Stimulated activated CD4-positive, alpha-beta T cell treated with anti-CD3 and anti-CD28 coated beads, Interleukin-4, amount 100 ng/mL, for 48 hours (primary cell): Measurements from ENCODE around the gene TMEM117.
"Not testable (repeated sequence)": the region's sequence is repeated elsewhere in the genome, so short reads cannot be mapped to it uniquely, and the experiment has no call there.

ENCODE experiments used
- DNase-seq, 2 donors: peaks; one replicate each; pipeline ENCODE4 v3.0.0-alpha.2; 2020; ENCODE audit warnings: low read depth in 2 of 2

The TMEM117 gene

GRCh38 chr12:44296624-44297197, 460.8 kb downstream of the TMEM117 start:
- no peak for DNase-seq

DNA sequence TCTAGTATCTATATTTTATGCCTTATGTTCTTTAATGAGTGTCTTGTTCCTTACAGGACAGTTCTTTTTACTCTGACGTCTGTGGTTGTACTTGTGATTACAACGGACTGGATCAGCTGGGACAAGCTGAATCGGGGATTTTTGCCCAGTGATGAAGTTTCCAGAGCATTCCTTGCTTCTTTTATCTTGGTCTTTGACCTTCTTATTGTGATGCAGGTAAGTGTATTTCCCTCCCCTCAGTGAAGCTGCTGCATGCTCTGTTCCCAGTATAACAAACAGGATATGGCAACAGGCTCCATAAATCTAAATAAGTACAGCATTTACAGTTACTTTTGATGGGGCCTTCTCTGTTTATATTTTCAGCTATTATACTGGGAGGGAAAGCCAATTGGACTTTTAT, 463.6 kb downstream of the TMEM117 start:
- DNase-seq: no peak

- DNase-seq: no peak
These were observed 471.8 kb downstream of the TMEM117 start for GRCh38 chr12:44307506-44308168.

GRCh38 chr12:44313188-44313587, 477.3 kb downstream of the TMEM117 start:
- no peak for DNase-seq

GRCh38 chr12:44314007-44314500, 478.2 kb downstream of the TMEM117 start:
- no peak for DNase-seq

DNA sequence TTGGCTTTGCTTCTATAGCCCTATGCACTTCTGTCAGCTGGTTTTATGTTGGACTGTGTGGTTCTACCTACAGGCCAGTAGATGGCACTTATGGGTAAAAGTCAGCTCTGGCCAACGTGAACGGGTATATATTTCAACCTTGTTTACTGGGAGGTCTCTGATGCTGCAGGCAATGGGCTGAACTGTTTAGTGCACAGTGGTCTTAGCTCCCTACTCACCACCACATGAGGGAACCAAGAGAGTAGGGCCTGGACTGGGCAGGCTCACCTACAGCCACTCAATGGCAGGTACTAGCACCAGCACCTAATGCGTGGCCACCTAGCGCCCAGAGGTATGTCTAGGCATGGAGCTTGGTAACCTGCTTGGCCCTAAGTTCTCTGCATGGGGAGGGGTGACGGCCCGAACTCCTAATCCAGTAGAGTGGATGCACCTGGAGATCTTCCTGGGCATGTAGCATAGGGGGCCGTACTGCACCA, 481.8 kb downstream of the TMEM117 start:
- no peak for DNase-seq

DNA sequence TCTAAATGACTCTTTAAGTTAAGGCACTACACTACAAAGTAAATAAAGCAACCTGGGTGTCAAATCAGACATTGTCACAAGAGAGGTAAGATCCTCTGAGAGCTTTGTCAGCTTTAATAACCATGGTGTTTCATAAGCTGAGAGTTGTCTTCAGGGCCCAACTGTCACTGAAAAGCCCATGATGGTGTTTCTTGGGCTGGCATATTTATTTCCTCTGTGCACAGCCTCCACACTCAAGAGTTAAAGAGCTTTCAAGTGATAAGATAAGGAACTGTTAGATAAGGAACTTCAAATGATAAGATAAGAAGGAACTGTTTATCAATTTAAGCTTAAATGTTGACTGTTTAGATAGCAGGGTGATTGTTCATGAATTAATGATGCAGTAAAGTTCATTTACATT, 495.4 kb downstream of the TMEM117 start:
- DNase-seq: no peak

DNA sequence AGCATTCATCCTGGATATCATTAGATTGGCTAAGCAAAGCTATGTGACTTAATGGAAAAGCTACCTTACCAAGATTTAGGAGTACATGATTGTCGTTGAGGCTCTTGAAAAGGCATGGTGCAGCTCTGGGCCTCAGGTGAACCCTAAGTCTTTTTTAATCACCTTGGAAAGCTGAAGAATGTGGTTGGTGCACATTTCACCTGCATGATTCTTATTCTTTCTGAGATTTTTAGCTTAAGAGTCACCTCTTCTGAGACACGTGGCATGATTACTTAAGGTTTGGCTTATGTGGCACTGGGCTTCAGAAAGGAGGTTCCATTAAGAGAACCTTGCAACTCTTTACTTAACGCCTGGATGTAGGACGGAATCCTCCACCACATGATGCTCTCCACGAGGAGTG, 498.5 kb downstream of the TMEM117 start:
- DNase-seq: no peak

- DNase-seq: no peak
These were observed 499.1 kb downstream of the TMEM117 start for GRCh38 chr12:44335030-44335429.

DNA sequence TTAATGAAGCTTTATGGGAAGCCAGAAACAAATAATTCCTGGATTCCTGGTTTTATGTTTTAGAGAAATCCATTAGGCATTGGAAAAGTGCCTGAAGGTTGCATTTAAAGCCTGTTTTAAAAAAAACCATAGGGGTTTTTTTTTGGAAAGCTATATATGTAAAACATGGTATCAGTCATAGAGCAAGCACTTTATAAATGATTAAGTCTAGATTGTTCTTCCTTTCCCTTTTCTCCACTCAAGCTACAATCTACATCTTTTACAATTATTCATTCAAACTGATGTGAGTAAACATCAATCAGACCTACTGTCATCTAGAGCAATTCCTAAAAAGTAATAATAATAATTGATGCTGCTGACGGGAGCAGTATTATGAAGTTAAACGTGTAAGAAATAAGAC, 500.7 kb downstream of the TMEM117 start:
- DNase-seq: no peak

GRCh38 chr12:44342371-44342770, 506.5 kb downstream of the TMEM117 start:
- DNase-seq: no peak

GRCh38 chr12:44347145-44347544, 511.3 kb downstream of the TMEM117 start:
- DNase-seq: no peak

GRCh38 chr12:44357494-44357893, 521.6 kb downstream of the TMEM117 start:
- DNase-seq: no peak

DNA sequence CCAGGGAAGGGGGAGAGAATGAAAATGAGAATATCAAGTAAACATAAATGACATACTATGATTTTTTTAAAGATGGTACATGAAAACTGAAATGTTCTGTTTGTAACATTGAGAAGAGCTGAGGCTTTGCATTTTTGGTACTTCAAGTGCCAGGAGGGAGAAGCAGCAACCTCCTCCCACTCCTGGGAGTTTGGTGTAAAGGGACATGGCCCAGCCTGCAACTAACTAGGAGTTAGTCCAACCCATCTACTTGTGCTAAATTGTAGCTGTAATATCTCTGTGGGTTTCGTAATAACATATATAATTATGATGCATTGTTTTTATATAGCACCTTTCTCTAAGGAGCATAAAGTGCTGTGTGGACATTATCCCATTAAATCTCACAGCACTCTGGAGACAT, 522.8 kb downstream of the TMEM117 start:
- DNase-seq: no peak

DNA sequence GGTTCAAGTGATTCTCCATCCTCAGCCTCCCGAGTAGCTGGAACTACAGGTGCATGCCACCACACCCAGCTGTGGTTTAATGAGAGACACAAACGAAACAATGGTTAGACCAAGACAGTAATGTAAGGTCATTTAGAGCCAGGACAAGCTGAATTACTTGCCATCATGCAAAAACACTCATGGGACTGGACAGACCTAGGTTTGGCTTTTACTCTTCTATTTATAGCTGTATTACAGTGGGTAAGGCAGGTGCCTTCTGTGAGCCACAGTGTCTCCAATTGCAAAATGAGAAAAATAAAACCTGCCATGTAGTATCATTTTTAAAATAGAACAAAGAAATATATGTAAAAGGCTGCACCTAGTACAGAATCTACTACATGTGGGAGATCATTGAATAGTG, 527.1 kb downstream of the TMEM117 start:
- DNase-seq: no peak

DNA sequence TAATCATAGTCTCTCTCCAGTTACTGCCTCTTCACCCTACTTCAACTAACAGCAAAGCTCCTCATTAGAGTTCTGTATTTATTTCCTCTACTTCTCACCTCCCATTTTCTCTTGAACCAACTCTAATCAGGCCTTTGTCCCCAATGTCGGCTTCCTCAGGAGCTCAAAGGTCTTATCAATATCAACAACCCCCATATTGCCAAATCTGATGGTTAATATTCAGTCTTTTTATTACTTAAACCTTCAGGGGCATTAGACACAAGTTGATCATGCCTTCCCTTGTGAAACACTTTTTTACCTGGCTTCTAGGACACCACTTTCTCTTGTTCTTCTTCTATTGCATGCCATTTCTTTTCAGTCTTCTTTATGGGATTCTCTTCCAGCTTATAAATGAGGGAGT, 531.3 kb downstream of the TMEM117 start:
- DNase-seq: no peak

GRCh38 chr12:44367916-44368315, 532.0 kb downstream of the TMEM117 start:
- DNase-seq: no peak

- DNase-seq: no peak
These were observed 534.1 kb downstream of the TMEM117 start for GRCh38 chr12:44369998-44370397.

- DNase-seq: no peak
These were observed 535.1 kb downstream of the TMEM117 start for GRCh38 chr12:44370982-44371381.

DNA sequence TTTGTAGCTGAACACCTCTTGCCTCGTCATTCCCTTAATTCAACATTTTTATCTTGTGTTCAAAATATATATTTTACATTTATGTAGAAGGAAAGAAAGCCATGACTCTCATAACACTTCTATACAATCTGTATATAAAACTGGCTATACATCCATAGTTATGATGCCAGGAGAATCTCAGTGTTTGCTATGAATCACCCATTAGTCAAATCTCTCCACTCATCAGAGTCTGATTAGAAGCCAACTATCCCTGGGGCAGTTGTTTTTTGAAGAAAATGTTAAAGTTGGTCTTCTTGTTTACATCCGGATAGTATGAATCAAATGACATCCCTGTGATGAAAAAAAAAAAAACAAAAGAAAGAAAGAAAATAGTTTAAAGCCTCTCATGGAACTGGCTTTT, 536.4 kb downstream of the TMEM117 start:
- DNase-seq: no peak

- DNase-seq: no peak
These were observed 539.8 kb downstream of the TMEM117 start for GRCh38 chr12:44375694-44376093.

- no peak for DNase-seq
These were observed 541.7 kb downstream of the TMEM117 start for GRCh38 chr12:44377443-44378187.

GRCh38 chr12:44379113-44379512, 543.2 kb downstream of the TMEM117 start:
- not testable (repeated sequence) for DNase-seq
